ENCODE measurements around the gene KIAA2012. TPM values are rescaled to one million over a fixed set of nuclear protein-coding genes. Genes with fewer than 3 reads are reported as not detected.

The KIAA2012 gene
- total RNA-seq, 1 donor from 2014 or later: not detected

- no peak for ATAC-seq
- DNase-seq (ENCODE audit: low spot score): no peak
- intact Hi-C loops (cut with DNase I): no loop called here
These were observed 32.8 kb upstream of the KIAA2012 start for GRCh38 chr2:202040079-202040844.

GRCh38 chr2:202042444-202042843 lies 30.6 kb upstream of the KIAA2012 start:
- ATAC-seq (no peak), DNase-seq (ENCODE audit: low spot score) (no peak)
- intact Hi-C loops (cut with DNase I): no loop called here

GRCh38 chr2:202043475-202043874 lies 29.6 kb upstream of the KIAA2012 start:
- intact Hi-C loops (cut with DNase I): no loop called here
- ATAC-seq (no peak), DNase-seq (ENCODE audit: low spot score) (no peak)

- intact Hi-C loops (cut with DNase I): no loop called here
- DNase-seq (ENCODE audit: low spot score) (no peak), ATAC-seq (no peak)
These were observed 28.3 kb upstream of the KIAA2012 start for GRCh38 chr2:202044777-202045176.

GRCh38 chr2:202046572-202046971 lies 26.5 kb upstream of the KIAA2012 start:
- DNase-seq (ENCODE audit: low spot score) (no peak), ATAC-seq (no peak)
- intact Hi-C loops (cut with DNase I): no loop called here

- no peak for DNase-seq (ENCODE audit: low spot score)
- ATAC-seq: no peak
- intact Hi-C loops (cut with DNase I): no loop called here
These were observed 23.8 kb upstream of the KIAA2012 start for GRCh38 chr2:202049092-202049728.

- intact Hi-C loops (cut with DNase I): no loop called here
- ATAC-seq (no peak), DNase-seq (ENCODE audit: low spot score) (no peak)
These were observed 23.2 kb upstream of the KIAA2012 start for GRCh38 chr2:202049840-202050239.

- DNase-seq (ENCODE audit: low spot score): no peak
- intact Hi-C loops (cut with DNase I): no loop called here
These were observed 22.4 kb upstream of the KIAA2012 start for GRCh38 chr2:202050652-202051051.

GRCh38 chr2:202051499-202052161 lies 21.4 kb upstream of the KIAA2012 start:
- no peak for DNase-seq (ENCODE audit: low spot score)
- intact Hi-C loops (cut with DNase I): no loop called here
- ATAC-seq: no peak

More at GRCh38 chr2:202050652-202051051, 22.4 kb upstream of the KIAA2012 start:
- ATAC-seq: no peak

- no peak for ATAC-seq
- no peak for DNase-seq (ENCODE audit: low spot score)
- intact Hi-C loops (cut with DNase I): no loop called here
These were observed 20.8 kb upstream of the KIAA2012 start for GRCh38 chr2:202052235-202052634.

- ATAC-seq (no peak), DNase-seq (ENCODE audit: low spot score) (no peak)
- intact Hi-C loops (cut with DNase I): no loop called here
These were observed 18.4 kb upstream of the KIAA2012 start for GRCh38 chr2:202054679-202055078.

- intact Hi-C loops (cut with DNase I): no loop called here
- ATAC-seq: no peak
- DNase-seq (ENCODE audit: low spot score): no peak
These were observed 16.4 kb upstream of the KIAA2012 start for GRCh38 chr2:202056611-202057010.

- intact Hi-C loops (cut with DNase I): no loop called here
- DNase-seq (ENCODE audit: low spot score): no peak
- ATAC-seq: no peak
These were observed 12.8 kb upstream of the KIAA2012 start for GRCh38 chr2:202060218-202060617.

GRCh38 chr2:202061695-202062094 lies 11.4 kb upstream of the KIAA2012 start:
- DNase-seq (ENCODE audit: low spot score) (no peak), ATAC-seq (no peak)
- intact Hi-C loops (cut with DNase I): no loop called here

GRCh38 chr2:202064171-202064880 lies 8.7 kb upstream of the KIAA2012 start:
- no peak for DNase-seq (ENCODE audit: low spot score)
- intact Hi-C loops (cut with DNase I): no loop called here

GRCh38 chr2:202064881-202065230 lies 8.2 kb upstream of the KIAA2012 start:
- DNase-seq (ENCODE audit: low spot score) (no peak), ATAC-seq (peak; percentile 23)
- intact Hi-C loops (cut with DNase I): no loop called here

More at GRCh38 chr2:202064171-202064880, 8.7 kb upstream of the KIAA2012 start:
- peak; percentile 78 for ATAC-seq

- no peak for ATAC-seq
- intact Hi-C loops (cut with DNase I): no loop called here
These were observed 7.2 kb upstream of the KIAA2012 start for GRCh38 chr2:202065876-202066275.

GRCh38 chr2:202066875-202067274 lies 6.2 kb upstream of the KIAA2012 start:
- DNase-seq (ENCODE audit: low spot score) (no peak), ATAC-seq (no peak)
- intact Hi-C loops (cut with DNase I): no loop called here

More at GRCh38 chr2:202065876-202066275, 7.2 kb upstream of the KIAA2012 start:
- no peak for DNase-seq (ENCODE audit: low spot score)

- intact Hi-C loops (cut with DNase I): no loop called here
- DNase-seq (ENCODE audit: low spot score) (no peak), ATAC-seq (no peak)
These were observed 5.5 kb upstream of the KIAA2012 start for GRCh38 chr2:202067589-202067988.

All from sciatic nerve (tissue), 2 donors.